NCI-H128 (cell line): ENCODE results near the gene GNA12.

Experiments
- DNase-seq: peaks from one replicate; lab custom pipeline; 2025; ENCODE audit not compliant: unreplicated experiment; lab: John Stamatoyannopoulos, UW

GNA12 gene

GRCh38 chr7:2819161-2819953 lies 24.8 kb downstream of the GNA12 start:
- no peak for DNase-seq

GRCh38 chr7:2818653-2819052 lies 25.5 kb downstream of the GNA12 start:
- no peak for DNase-seq

DNA sequence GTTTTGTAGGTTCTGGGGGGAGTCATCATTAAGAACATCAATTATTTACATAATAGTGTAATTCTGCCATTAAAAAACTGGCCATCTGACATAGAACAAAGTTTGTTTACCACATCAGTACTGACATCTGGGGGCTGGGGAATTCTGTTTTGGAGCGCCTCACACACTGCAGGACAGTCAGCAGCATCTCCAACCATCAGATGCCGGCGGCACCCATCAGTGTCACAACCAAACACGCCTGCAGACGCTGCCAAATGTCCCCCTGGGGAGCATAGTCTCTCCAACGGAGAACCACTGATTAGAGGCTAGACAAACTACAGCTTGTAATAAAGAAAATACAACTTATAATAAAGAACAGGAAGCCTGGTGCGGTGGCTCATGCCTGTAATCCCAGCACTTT lies 26.0 kb downstream of the GNA12 start:
- DNase-seq = no peak

DNA sequence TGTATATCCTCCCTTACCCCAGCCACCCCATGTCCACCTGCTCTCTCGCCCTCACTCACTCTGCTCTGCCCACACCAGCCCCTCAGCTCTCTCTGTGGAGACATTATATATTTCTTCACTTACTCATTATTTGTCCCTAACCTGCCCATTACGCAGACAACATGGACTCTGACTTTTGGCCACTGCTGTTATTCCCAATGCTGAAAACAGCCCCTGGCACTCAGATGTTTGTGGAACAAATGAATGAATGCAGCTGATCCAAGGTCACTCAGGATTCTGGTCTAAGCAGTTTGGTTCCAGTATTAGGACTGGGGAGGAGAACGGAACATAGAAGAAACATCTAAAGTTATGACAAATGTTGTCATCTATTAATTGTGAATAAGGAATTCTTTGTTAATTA lies 26.7 kb downstream of the GNA12 start:
- no peak for DNase-seq

GRCh38 chr7:2815875-2816245 lies 28.2 kb downstream of the GNA12 start:
- DNase-seq = no peak

DNA sequence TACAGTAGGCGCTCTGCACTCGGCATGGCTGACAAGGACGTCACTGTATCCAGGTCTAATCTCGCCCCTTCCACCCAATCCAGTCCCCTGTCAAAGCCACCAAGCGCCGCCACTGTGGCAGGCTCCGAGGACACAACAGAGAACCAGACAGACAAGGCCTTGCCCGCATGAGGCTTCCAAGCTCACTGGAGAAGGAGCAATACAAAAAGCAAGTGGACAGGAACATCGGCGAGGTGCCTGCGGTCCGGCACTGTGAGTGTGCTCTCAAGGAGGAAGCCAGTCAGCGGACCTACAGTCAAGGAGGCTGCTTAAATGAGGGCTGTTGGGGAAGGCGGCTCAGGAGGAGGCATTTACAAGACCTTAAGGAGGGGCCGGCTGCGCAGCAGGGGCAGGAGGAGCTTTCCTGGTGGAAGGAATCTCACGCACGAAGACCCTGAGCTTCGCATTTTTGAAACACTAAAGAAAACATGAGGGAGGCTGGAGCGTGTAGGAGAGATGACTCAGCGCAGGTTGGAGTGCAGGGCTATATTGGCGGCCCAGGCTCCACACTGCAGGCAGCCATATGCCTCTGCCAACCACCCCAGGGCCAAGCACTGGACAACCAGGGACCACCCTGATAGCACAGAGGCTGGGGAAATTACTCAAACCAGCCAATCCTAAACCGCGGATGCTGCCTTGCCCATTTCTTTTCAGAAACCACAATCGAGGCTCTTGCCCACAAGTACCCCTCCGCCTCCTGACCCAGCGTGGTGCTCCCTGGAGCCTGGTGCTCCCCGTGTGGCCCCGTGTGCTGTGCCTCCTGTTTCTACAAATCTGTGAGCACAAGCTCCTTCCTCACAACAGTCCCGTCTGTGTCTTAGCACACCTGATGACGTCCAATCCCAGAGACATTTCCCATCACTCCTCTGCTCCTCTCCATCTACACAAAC lies 28.9 kb downstream of the GNA12 start:
- no peak for DNase-seq

GRCh38 chr7:2814186-2814945 lies 29.7 kb downstream of the GNA12 start:
- no peak for DNase-seq

DNA sequence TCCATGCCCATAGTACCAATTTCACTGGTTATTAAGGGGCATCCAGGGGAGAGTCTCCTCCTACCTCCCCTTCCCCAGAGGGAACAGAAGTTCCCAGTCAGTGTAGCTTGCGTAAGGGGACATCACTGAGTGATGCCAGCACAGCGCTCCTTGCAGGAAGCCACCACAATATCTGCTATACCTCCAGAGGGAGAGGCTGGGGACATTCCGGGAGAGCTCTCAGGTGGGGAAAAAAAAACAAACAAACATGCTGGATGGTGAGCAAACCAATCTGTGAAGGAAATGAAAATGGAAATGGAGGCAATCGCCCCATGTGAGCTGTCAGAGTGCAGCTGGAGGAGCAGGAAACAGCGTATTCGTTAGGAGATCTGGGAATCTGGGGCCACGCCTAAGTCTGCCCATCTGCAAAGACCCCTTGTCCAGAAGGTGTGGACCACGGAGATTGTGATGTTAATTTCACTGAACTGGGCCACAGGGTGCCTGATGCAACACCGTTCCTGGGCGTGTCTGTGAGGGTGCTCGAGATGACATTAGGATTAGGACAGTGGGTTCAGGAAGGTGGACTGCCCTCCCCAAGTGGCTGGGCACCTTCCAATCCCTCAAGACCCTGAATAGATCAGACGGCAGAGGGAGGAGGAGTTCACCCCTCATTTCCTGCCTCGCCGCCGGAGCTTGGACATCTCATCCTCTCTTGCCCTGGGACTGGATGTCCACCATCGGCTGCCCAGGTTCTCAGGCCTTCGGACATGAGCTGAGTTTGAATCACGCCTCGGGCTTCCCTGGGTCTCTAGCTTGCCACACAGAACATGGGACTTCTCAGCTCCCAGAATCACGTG lies 30.5 kb downstream of the GNA12 start:
- DNase-seq = no peak

DNA sequence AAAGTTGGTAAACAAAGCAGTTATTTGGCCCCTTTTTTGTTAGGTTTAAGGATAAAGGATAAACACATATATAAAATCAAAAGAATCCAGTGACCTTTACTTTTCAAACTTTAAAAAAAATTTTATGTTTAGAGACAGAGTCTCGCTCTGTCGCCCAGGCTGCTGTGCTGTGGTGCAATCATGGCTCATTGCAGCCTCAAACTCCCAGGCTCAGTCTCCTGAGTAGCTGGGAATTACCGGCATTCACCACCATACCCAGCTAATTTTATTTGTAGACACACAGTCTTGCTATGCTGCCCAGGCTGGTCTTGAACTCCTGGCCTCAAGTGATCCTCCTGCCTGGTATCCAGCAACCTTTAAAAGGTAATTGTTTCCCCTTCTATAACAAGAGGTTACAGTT lies 31.3 kb downstream of the GNA12 start:
- no peak for DNase-seq

DNA sequence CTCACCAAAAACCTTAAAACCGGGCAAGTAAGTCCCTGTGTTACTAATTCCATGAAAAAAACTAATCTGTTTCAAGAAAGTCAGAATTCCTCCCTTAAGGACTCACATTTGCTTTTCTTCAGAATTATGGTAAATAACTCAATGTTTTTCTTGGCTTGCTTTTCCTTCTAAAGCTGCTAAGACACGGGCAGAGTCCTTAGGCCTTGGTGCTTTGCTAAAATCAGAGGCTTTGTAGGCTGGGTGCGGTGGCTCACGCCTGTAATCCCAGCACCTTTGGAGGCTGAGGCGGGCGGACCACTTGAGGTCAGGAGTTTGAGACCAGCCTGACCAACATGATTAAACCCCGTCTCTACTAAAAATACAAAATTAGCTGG lies 32.0 kb downstream of the GNA12 start:
- DNase-seq = no peak

DNA sequence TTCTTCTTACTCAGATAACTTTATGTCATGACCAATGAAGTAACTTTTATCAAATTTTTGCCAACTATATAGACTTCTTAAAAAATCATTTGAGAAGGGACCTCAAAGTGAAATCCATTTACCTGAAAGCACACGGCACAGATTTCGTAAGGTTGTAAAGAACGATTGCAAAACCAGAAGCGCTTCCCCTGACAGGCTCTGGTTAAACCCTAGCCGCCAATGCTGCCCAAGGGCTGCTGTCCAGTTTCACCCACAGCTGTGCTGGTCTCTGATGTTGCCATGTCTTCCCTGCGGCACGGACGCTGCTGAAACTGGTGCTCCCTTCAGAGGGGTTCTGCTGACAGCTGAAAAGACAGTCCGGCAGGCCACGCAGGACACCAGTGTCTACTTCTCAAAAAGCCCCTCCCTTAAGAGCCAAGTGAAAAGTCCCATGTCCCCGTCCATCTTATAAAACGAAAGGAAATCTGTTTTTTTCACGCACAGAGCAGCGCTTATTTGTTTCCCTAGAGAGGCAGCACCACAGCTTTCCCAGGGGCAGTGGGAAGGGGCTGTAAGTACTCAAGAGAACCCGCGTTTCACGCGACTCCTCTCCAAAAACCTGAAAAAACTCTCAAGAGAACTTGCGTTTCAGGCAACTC lies 32.5 kb downstream of the GNA12 start:
- DNase-seq = no peak

DNA sequence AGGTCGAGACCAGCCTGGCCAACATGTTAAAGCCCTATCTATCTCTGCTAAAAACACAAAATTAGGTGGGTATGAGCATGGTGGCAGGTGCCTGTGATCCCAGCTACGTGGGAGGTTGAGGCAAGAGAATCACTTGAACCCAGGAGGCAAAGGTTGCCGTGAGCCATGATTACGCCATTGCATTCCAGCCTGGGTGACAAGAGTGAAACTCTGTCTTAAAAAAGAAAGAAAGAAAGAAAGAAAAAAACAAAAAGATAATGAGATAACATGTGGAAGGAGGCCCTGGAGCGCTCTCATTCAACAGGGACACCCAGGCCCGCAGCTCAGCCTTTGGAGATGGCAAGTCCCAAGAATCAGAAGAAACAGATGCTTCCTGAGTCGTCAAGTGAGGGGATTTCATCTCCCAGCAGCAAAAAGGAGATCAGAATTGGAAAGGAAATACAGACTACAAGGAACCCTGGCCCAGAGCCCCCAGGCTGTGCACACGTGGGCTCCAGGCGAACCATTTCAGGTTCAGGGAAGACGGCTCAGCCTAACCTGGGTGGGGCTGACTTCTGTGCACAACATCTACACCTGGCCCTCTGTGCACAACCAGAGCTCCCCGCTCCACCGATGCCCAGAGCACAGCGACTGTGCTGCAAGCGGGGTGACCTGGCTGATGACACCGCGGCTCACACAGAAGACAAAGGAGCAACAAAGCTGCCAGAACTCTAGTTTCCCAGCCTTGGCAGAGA lies 33.3 kb downstream of the GNA12 start:
- DNase-seq = no peak

- DNase-seq = no peak
Observed at GRCh38 chr7:2809903-2810625, 34.0 kb downstream of the GNA12 start.

DNA sequence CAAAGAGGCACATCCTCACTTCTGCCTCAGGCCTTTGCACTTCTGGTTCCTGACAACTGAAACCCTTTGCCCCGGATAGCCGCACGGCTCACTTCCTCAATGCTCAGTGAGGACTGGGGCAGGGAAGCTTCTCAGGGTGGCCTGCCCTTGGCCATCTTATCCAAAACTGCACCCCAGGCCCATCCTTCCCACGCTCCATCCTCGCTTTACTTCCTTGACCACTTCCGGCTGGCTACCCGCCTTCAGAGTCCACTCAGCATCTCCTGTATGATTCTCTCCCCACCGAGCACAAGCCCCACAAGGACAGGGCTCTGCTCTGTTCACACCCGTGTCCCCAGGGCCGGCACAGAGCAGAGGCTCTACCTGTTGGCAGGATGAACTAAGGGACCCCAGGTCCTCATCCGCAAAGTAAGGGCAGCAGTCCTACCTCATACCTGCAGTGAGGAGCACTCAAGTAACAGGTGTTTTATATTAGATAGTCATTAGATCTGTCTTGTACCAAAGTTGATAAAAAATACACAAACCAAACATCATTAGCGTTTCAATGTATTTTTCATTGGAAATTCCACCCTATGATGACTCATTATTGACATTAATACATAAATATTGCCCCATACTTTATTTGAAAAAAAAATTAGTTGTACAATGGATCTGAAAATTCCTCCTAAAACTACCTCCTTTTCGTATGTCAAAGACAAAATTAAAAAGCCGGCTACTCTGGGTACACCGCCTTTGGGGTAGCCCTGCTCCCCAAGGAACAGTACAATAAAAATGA lies 35.0 kb downstream of the GNA12 start:
- DNase-seq = no peak

DNA sequence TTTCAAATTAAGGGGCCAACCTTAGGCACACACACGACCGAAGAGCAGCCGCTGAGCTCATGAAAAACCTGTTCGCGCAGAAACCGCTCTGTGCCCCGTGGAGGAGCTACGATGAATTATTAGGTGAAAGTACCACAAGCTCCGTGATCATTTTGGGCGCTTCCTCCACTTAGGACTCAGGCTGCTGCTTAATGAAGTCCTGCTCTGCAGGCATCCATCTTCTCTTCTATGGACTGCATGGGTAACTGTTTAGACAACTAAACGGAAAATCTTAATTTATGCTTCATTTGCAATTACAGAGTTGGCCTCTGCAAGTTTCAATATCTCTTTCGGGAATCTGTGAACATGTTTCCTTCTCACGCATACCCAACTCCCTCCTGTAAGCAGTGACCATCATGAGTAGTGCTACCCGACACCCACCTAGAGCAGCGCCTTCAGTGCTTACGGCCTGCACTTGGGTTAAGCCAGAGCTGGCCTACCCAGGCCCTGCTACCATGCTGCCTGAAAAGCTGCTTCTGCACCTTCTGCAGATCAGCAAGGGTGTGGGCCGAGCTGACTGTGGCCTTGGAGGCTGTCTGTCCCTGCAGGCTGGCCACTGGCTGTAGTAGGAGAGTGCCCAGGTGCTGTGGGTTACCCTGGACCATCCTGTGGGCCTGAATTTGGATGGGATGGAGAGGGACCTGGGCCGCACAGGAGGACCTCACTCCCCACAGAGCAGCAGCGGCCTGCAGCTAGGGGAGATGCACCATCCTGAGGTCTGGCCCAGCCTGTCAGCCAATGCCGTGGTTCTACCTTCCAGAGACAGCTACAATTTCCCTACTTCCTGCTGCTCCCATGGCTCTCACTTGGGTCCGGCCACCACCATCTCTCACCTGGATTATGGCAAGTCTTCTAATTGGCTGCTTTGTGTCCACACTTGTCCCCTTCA lies 36.0 kb downstream of the GNA12 start:
- no peak for DNase-seq

DNA sequence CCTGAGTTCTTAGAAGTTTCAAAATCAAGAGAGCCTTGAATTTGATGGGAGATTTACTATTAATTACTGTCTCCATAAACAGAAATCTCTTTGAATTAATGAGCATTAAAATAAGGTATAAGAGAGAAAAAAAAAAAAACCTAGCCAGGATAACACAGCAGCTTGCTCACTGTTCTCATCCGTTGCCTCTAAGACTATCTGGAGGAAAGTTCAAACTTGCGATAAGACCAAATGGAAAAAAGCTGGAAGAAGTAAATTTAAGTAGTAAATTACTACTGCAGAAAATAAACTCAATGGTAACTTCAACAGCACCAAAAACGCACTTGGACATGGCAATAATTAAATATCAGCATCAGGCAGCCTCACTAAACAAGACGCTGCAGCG lies 36.7 kb downstream of the GNA12 start:
- no peak for DNase-seq

- no peak for DNase-seq
Observed at GRCh38 chr7:2806571-2806970, 37.5 kb downstream of the GNA12 start.
